Upper lobe of left lung (tissue), 4 donors: Measurements from ENCODE around the gene KERA.

Experiments
- CTCF ChIP-seq, 6 experiments: fragments of 450-650 bp in 4 of 6; fragments of 200-600 bp in 2 of 6; sonication (generic) in 2 of 6; IDR thresholded peaks; one replicate each; pipeline ENCODE4 v1.5.1; 2016 to 2019; ENCODE audit warnings: antibody characterized with exemption in 6 of 6
- EP300 ChIP-seq, 4 donors: sonication (generic); formaldehyde crosslinking; IDR thresholded peaks; one replicate each; pipeline ENCODE4 v1.5.1; 2017; ENCODE audit warnings: antibody characterized with exemption in 4 of 4, control low read depth in 2 of 4
- POLR2A ChIP-seq, 4 donors: fragments of 450-650 bp; IDR thresholded peaks; one replicate each; pipeline ENCODE4 v1.5.1; 2016 to 2017; ENCODE audit warnings: antibody characterized with exemption in 4 of 4, mild to moderate bottlenecking in 2 of 4

- TF ChIP-seq CTCF (IDR thresholded peaks at IDR 0.05) (no peak), POLR2A (IDR thresholded peaks at IDR 0.05) (no peak), EP300 (IDR thresholded peaks at IDR 0.05) (no peak)
Measured at GRCh38 chr12:91001306-91001705, 56.5 kb downstream of the KERA start.
